ENCODE data around the gene CEP131.
"Not testable (repeated sequence)": the region's sequence is repeated elsewhere in the genome, so short reads cannot be mapped to it uniquely, and the experiment has no call there.

DNA sequence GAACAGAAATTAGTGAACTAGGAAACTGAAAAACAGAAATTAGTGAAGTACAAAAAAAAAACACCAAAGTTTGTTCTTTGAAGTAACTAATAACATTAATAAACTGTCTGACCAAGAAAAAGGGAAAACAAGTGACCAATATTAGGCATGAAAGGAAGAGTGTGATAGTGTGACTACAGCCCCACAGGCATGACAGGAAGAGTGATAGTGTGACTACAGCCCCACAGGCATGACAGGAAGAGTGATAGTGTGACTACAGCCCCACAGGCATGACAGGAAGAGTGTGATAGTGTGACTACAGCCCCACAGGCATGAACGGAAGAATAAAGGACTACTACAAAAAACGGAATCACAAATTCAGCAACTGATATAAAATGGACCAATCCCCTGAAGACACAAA lies 4.9 kb upstream of the CEP131 start:
- TF ChIP-seq SRF (IDR thresholded peaks at IDR 0.05; ENCODE audit: low read depth, low read length); RAD21 (IDR thresholded peaks at IDR 0.05 in 1 of 2, conservative IDR thresholded peaks at IDR 0.05 in 1 of 2; ENCODE audit: low read depth in 2 of 2, low read length in 2 of 2); POLR2A (IDR thresholded peaks at IDR 0.05; ENCODE audit: control extremely low read depth in 1 of 2, low read depth in 2 of 2, low read length in 2 of 2); CEBPB (IDR thresholded peaks at IDR 0.05; ENCODE audit: low read depth, low read length); ZNF274 (IDR thresholded peaks at IDR 0.05; ENCODE audit: borderline replicate concordance, extremely low read depth, low read length); CTCF (IDR thresholded peaks at IDR 0.05; ENCODE audit: control extremely low read depth in 1 of 3, insufficient read depth in 1 of 3, low read depth in 1 of 3, low read length in 3 of 3): not testable (repeated sequence)

Measured in H1 (cell line).